Measurements from ENCODE around the gene ANO2. TPM values are rescaled to one million over a fixed set of nuclear protein-coding genes. Genes with fewer than 3 reads are reported as not detected.

ANO2 gene
- total RNA-seq, 4 donors from 2014 or later: 1.4 to 3.3 (median 2.7) TPM; not detected in 1

DNA sequence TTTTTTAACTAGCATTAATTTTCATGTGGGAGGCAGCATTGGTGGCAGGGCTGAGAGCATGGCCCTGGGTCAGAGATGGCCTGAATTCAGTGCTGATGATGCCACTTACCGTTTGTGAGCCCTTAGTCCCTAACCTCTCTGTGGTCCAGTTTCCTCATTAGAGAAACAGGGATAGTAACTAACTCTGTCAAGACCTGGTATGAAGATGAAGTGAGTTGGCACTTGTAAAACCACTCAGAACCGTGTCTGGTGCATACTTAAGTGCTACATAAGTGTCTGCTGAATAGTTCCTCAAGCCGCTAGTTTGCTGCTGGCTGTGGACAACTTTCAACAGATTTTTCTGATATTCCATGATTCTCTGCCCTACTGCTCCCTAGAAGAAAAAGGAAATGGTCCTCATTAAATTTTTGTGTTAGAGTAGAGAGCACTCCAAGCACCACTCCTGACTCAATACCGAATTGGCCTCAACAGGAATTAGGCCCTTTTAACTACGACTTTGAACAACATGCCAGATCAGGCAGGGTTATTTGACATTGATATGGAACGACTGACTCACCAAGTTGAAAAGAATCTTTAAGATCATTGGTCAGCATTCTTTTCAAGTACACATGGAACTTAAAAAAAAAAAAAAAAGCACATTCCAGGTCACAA lies 250.2 kb downstream of the ANO2 start:
- Histone ChIP-seq H3K27ac (no peak overlapping the region), H3K4me1 (no peaks in the 10 kb centered on the region), H3K36me3 (no peaks in the 10 kb centered on the region), H3K27me3 (no peaks in the 10 kb centered on the region), H3K4me3 (no peak overlapping the region), H3K9me3 (no peaks in the 10 kb centered on the region)
- 58 to 68% methylated on average over 6 of the region's 6 CpGs for WGBS, 2 donors (ENCODE audit: low coverage in 1 of 2)
- TF ChIP-seq, protein P1, sequence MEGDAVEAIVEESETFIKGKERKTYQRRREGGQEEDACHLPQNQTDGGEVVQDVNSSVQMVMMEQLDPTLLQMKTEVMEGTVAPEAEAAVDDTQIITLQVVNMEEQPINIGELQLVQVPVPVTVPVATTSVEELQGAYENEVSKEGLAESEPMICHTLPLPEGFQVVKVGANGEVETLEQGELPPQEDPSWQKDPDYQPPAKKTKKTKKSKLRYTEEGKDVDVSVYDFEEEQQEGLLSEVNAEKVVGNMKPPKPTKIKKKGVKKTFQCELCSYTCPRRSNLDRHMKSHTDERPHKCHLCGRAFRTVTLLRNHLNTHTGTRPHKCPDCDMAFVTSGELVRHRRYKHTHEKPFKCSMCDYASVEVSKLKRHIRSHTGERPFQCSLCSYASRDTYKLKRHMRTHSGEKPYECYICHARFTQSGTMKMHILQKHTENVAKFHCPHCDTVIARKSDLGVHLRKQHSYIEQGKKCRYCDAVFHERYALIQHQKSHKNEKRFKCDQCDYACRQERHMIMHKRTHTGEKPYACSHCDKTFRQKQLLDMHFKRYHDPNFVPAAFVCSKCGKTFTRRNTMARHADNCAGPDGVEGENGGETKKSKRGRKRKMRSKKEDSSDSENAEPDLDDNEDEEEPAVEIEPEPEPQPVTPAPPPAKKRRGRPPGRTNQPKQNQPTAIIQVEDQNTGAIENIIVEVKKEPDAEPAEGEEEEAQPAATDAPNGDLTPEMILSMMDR (IDR thresholded peaks at IDR 0.05): no peak
- TF ChIP-seq POLR2AphosphoS5 (IDR thresholded peaks at IDR 0.05) (no peak), POLR2A (IDR thresholded peaks at IDR 0.05) (no peak), EP300 (IDR thresholded peaks at IDR 0.05; ENCODE audit: low read depth) (no peak)
- intact Hi-C loops (cut with DNase I; ENCODE audit: low total_unique reads) (no loop called here), in situ Hi-C loops (cut with MboI; ENCODE audit: low pct_ligation_motif_present in 1 of 4, low pct_unique_long_range_greater_than_20kb in 1 of 4, low sequenced_read_pairs in 3 of 4) (no loop called here)
- DNase-seq: no peak

DNA sequence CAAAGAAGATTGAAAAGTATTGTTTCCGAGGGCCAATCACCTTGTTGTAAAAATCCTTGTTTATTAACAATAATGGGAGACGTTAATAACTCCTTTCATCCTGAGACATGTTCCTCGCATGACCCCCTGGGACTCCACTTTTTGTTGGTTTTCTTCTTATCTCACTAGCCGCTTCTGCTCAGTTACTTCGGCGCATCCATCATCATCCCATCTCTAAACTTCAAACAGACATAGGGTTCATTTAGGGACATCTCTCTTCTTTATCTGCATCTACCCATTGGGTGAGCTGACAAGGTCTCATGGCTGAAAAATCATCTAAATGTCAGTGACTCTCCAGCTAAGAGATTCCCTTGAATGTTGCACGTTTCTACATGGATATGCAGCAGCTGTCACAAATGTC lies 252.2 kb downstream of the ANO2 start:
- Histone ChIP-seq H3K36me3 (no peaks in the 10 kb centered on the region), H3K27me3 (no peaks in the 10 kb centered on the region), H3K27ac (no peak overlapping the region), H3K4me1 (no peaks in the 10 kb centered on the region), H3K9me3 (no peaks in the 10 kb centered on the region), H3K4me3 (no peak overlapping the region)
- intact Hi-C loops (cut with DNase I; ENCODE audit: low total_unique reads): no loop called here
- in situ Hi-C loops (cut with MboI; ENCODE audit: low pct_ligation_motif_present in 1 of 4, low pct_unique_long_range_greater_than_20kb in 1 of 4, low sequenced_read_pairs in 3 of 4): no loop called here
- 83 to 94% methylated on average over 7 of the region's 7 CpGs for WGBS, 2 donors (ENCODE audit: low coverage in 1 of 2)
- TF ChIP-seq, protein P1 (IDR thresholded peaks at IDR 0.05): no peak
- TF ChIP-seq POLR2A (IDR thresholded peaks at IDR 0.05): no peak
- TF ChIP-seq POLR2AphosphoS5 (IDR thresholded peaks at IDR 0.05): no peak
- TF ChIP-seq EP300 (IDR thresholded peaks at IDR 0.05; ENCODE audit: low read depth): no peak
- no peak for DNase-seq

GRCh38 chr12:5691943-5692342 lies 253.1 kb downstream of the ANO2 start:
- DNase-seq: no peak
- in situ Hi-C loops (cut with MboI; ENCODE audit: low pct_ligation_motif_present in 1 of 4, low pct_unique_long_range_greater_than_20kb in 1 of 4, low sequenced_read_pairs in 3 of 4): no loop called here
- TF ChIP-seq POLR2A (IDR thresholded peaks at IDR 0.05) (no peak), POLR2AphosphoS5 (IDR thresholded peaks at IDR 0.05) (no peak), EP300 (IDR thresholded peaks at IDR 0.05; ENCODE audit: low read depth) (no peak)
- TF ChIP-seq, protein P1 (IDR thresholded peaks at IDR 0.05): no peak
- 66 to 72% methylated on average over 6 of the region's 6 CpGs for WGBS, 2 donors (ENCODE audit: low coverage in 1 of 2)
- no peaks in the 10 kb centered on the region for H3K4me1 ChIP-seq
- H3K9me3 ChIP-seq: no peaks in the 10 kb centered on the region
- H3K27ac ChIP-seq: no peak overlapping the region
- no peaks in the 10 kb centered on the region for H3K27me3 ChIP-seq
- H3K36me3 ChIP-seq: no peaks in the 10 kb centered on the region
- intact Hi-C loops (cut with DNase I; ENCODE audit: low total_unique reads): no loop called here
- H3K4me3 ChIP-seq: no peak overlapping the region

GRCh38 chr12:5690240-5690639 lies 254.8 kb downstream of the ANO2 start:
- TF ChIP-seq, protein P1 (IDR thresholded peaks at IDR 0.05): no peak
- TF ChIP-seq EP300 (IDR thresholded peaks at IDR 0.05; ENCODE audit: low read depth): no peak
- TF ChIP-seq POLR2AphosphoS5 (IDR thresholded peaks at IDR 0.05): no peak
- no peak for TF ChIP-seq POLR2A (IDR thresholded peaks at IDR 0.05)
- Histone ChIP-seq H3K36me3 (no peaks in the 10 kb centered on the region), H3K9me3 (no peaks in the 10 kb centered on the region), H3K27me3 (no peaks in the 10 kb centered on the region), H3K4me3 (no peak overlapping the region), H3K27ac (no peak overlapping the region), H3K4me1 (no peaks in the 10 kb centered on the region)
- WGBS, 2 donors (ENCODE audit: low coverage in 1 of 2): 80% methylated on average over 1 of the region's 1 CpG; no CpG with 5 or more reads in 1 of the 2 donors
- intact Hi-C loops (cut with DNase I; ENCODE audit: low total_unique reads) (no loop called here), in situ Hi-C loops (cut with MboI; ENCODE audit: low pct_ligation_motif_present in 1 of 4, low pct_unique_long_range_greater_than_20kb in 1 of 4, low sequenced_read_pairs in 3 of 4) (no loop called here)
- no peak for DNase-seq

Data from transverse colon (tissue), 4 donors.